ENCODE results near the gene KMT2C. TPM values are rescaled to one million over a fixed set of nuclear protein-coding genes. Genes with fewer than 3 reads are reported as not detected.
"Not testable (repeated sequence)": the region's sequence is repeated elsewhere in the genome, so short reads cannot be mapped to it uniquely, and the experiment has no call there.

KMT2C gene
- total RNA-seq, 4 donors from 2014 or later = 59.0 to 73.9 (median 69.5) TPM

- WGBS = 44% methylated on average over 4 of the region's 4 CpGs
- H3K27ac ChIP-seq (replicated peaks in 1 of 4) = no peak overlapping the region
- no peaks in the 10 kb centered on the region for H3K27me3 ChIP-seq
- no peaks in the 10 kb centered on the region for H3K9me3 ChIP-seq
- TF ChIP-seq POLR2A (IDR thresholded peaks at IDR 0.05; ENCODE audit: low read depth) (no peak), EP300 (IDR thresholded peaks at IDR 0.05) (no peak), POLR2AphosphoS5 (IDR thresholded peaks at IDR 0.05) (no peak)
- H3K36me3 ChIP-seq = no peaks in the 10 kb centered on the region
- H3K4me1 ChIP-seq = peaks cover 0 to 13% (median 4%) of the 10 kb centered on the region in 4 donors
- DNase-seq (ENCODE audit: extremely low spot score) = no peak
- intact Hi-C loops (cut with DNase I) = no loop called here
- H3K4me3 ChIP-seq = no peak overlapping the region
Measured at GRCh38 chr7:152403726-152404125, 32.1 kb downstream of the KMT2C start.

GRCh38 chr7:152402384-152403250, 33.2 kb downstream of the KMT2C start:
- no peak for DNase-seq (ENCODE audit: extremely low spot score)
- Histone ChIP-seq H3K4me3 (no peak overlapping the region), H3K27ac (replicated peaks in 1 of 4) (no peak overlapping the region), H3K9me3 (no peaks in the 10 kb centered on the region), H3K27me3 (no peaks in the 10 kb centered on the region), H3K4me1 (peaks cover 0 to 19% (median 10%) of the 10 kb centered on the region in 4 donors), H3K36me3 (no peaks in the 10 kb centered on the region)
- 52% methylated on average over 5 of the region's 5 CpGs for WGBS
- intact Hi-C loops (cut with DNase I) = no loop called here
- TF ChIP-seq CTCF (IDR thresholded peaks at IDR 0.05) = no peak
- no peak for TF ChIP-seq POLR2A (IDR thresholded peaks at IDR 0.05; ENCODE audit: low read depth)
- no peak for TF ChIP-seq EP300 (IDR thresholded peaks at IDR 0.05)
- TF ChIP-seq POLR2AphosphoS5 (IDR thresholded peaks at IDR 0.05) = no peak

GRCh38 chr7:152399344-152399743, 36.5 kb downstream of the KMT2C start:
- Histone ChIP-seq H3K4me3 (no peak overlapping the region), H3K9me3 (no peaks in the 10 kb centered on the region), H3K36me3 (no peaks in the 10 kb centered on the region), H3K27ac (replicated peaks in 1 of 4) (no peak overlapping the region), H3K4me1 (peaks cover 0 to 29% (median 18%) of the 10 kb centered on the region in 4 donors), H3K27me3 (no peaks in the 10 kb centered on the region)
- no peak for DNase-seq (ENCODE audit: extremely low spot score)
- TF ChIP-seq CTCF (IDR thresholded peaks at IDR 0.05) (no peak), EP300 (IDR thresholded peaks at IDR 0.05) (no peak), POLR2A (IDR thresholded peaks at IDR 0.05; ENCODE audit: low read depth) (no peak), POLR2AphosphoS5 (IDR thresholded peaks at IDR 0.05) (no peak)
- intact Hi-C loops (cut with DNase I) = no loop called here

- H3K27ac ChIP-seq (replicated peaks in 1 of 4) = no peak overlapping the region
- no peaks in the 10 kb centered on the region for H3K9me3 ChIP-seq
- TF ChIP-seq POLR2AphosphoS5 (IDR thresholded peaks at IDR 0.05) (no peak), EP300 (IDR thresholded peaks at IDR 0.05) (no peak), CTCF (IDR thresholded peaks at IDR 0.05) (no peak), POLR2A (IDR thresholded peaks at IDR 0.05; ENCODE audit: low read depth) (no peak)
- intact Hi-C loops (cut with DNase I) = no loop called here
- no peak for DNase-seq (ENCODE audit: extremely low spot score)
- H3K36me3 ChIP-seq = no peaks in the 10 kb centered on the region
- H3K4me1 ChIP-seq = peaks cover 5 to 61% (median 51%) of the 10 kb centered on the region in 4 donors
- H3K4me3 ChIP-seq = no peak overlapping the region
- WGBS = 88% methylated on average over 7 of the region's 7 CpGs
- H3K27me3 ChIP-seq = no peaks in the 10 kb centered on the region
Measured at GRCh38 chr7:152395112-152395511, 40.7 kb downstream of the KMT2C start.

- DNase-seq (ENCODE audit: extremely low spot score); H3K9me3 ChIP-seq; intact Hi-C loops (cut with DNase I); H3K36me3 ChIP-seq; H3K4me3 ChIP-seq; H3K27me3 ChIP-seq; H3K27ac ChIP-seq (replicated peaks in 1 of 4): not testable (repeated sequence)
- TF ChIP-seq CTCF (IDR thresholded peaks at IDR 0.05) = peak; percentile 26 to 67 (median 33)
- H3K4me1 ChIP-seq = peaks cover 5 to 60% (median 50%) of the 10 kb centered on the region in 4 donors
- 53% methylated on average over 3 of the region's 3 CpGs for WGBS
Measured at GRCh38 chr7:152394214-152394613, 41.6 kb downstream of the KMT2C start.

Measured in esophagus muscularis mucosa (tissue), 4 donors.